Measurements from ENCODE around the gene FUT2. TPM values are rescaled to one million over a fixed set of nuclear protein-coding genes. Genes with fewer than 3 reads are reported as not detected.
A peak's percentile ranks its signal among the peaks of the same experiment; 100 is the strongest.

Gene FUT2
- total and polyA plus RNA-seq, 2 of the 13 experiments (the other 11 are each of a cell fraction or from before 2014, with no cell fraction given) = 0.07 TPM; not detected in 1

DNA sequence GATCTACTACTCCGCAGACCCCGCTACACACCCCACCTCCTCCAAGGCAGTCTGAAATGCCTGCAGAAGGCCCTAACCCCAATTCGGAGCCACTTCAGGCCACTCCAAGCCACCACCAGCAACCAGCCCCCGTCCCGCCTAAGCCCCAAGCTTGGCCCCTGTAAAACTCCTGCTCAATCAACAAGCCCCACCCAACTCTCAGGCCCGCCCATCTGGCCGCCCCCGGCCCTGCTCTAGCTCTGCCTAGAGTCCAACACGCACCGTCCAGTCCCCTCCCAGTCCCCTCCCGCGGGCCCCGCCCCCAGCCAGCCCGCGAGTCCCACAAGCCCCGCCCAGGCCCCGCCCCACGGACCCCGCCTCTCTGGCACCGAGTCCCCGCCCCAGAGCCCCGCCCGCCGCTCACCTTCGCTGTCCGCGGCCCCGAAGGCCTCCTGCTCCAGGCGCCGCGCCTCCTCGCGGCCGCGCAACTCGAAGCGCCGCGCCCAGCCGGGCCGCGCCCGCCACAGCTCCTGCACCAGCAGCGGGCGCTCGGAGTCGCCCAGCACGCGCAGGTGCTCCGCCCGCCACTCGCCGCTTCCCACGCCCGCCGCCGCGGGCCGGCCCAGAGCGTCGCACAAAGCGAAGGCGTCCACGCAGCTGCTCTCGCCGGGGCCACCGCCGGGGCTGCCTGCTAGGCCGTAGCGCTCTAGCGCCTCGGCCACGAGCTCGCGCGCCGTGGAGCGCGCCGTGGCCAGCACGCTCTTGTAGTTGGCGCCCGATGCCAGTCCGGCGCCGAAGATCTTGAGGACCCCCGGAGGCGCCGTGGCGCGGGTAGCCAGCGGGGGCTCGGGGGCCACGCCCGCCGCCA is 43.0 kb downstream of the FUT2 start (continued):
- TF ChIP-seq ZNF556 (CRISPR knock-in tag; IDR thresholded peaks at IDR 0.05; ENCODE audit: borderline replicate concordance) (0 out of 2 replicates have a peak, but pooled peaks have one; percentile 41), ZC3H13 (CRISPR knock-in tag; IDR thresholded peaks at IDR 0.05) (0 out of 2 replicates have a peak, but pooled peaks have one; percentile 27), HMG20B (CRISPR knock-in tag; conservative IDR thresholded peaks at IDR 0.05) (no peak), SCMH1 (CRISPR knock-in tag; IDR thresholded peaks at IDR 0.05; ENCODE audit: borderline replicate concordance) (no peak), ZFP36L2 (CRISPR knock-in tag; IDR thresholded peaks at IDR 0.05) (no peak), ZNF672 (CRISPR knock-in tag; IDR thresholded peaks at IDR 0.05) (peak; percentile 71), HNF4G (IDR thresholded peaks at IDR 0.05; ENCODE audit: borderline replicate concordance, low read depth, low read length) (peak; percentile 4; the same call in 1 of the 2 replicates), HNF4G (CRISPR knock-in tag; IDR thresholded peaks at IDR 0.05; ENCODE audit: borderline replicate concordance, low read depth) (no peak), ONECUT2 (CRISPR knock-in tag; IDR thresholded peaks at IDR 0.05) (no peak; the same call in 1 of the 2 replicates), ZNF3 (CRISPR knock-in tag; IDR thresholded peaks at IDR 0.05) (no peak), SMAD3 (CRISPR knock-in tag; IDR thresholded peaks at IDR 0.05) (no peak), FOXM1 (CRISPR knock-in tag; IDR thresholded peaks at IDR 0.05) (no peak), NR2F1 (CRISPR knock-in tag; IDR thresholded peaks at IDR 0.05) (no peak), SNAI1 (CRISPR knock-in tag; IDR thresholded peaks at IDR 0.05; ENCODE audit: borderline replicate concordance) (no peak), NR2F6 (IDR thresholded peaks at IDR 0.05) (no peak), NR2F6 (CRISPR knock-in tag; IDR thresholded peaks at IDR 0.05) (no peak)
- TF ChIP-seq, protein P1, sequence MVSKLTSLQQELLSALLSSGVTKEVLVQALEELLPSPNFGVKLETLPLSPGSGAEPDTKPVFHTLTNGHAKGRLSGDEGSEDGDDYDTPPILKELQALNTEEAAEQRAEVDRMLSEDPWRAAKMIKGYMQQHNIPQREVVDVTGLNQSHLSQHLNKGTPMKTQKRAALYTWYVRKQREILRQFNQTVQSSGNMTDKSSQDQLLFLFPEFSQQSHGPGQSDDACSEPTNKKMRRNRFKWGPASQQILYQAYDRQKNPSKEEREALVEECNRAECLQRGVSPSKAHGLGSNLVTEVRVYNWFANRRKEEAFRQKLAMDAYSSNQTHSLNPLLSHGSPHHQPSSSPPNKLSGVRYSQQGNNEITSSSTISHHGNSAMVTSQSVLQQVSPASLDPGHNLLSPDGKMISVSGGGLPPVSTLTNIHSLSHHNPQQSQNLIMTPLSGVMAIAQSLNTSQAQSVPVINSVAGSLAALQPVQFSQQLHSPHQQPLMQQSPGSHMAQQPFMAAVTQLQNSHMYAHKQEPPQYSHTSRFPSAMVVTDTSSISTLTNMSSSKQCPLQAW (CRISPR knock-in tag; IDR thresholded peaks at IDR 0.05) = peak; percentile 31; the same call in 1 of the 2 replicates
- TF ChIP-seq, protein P2, sequence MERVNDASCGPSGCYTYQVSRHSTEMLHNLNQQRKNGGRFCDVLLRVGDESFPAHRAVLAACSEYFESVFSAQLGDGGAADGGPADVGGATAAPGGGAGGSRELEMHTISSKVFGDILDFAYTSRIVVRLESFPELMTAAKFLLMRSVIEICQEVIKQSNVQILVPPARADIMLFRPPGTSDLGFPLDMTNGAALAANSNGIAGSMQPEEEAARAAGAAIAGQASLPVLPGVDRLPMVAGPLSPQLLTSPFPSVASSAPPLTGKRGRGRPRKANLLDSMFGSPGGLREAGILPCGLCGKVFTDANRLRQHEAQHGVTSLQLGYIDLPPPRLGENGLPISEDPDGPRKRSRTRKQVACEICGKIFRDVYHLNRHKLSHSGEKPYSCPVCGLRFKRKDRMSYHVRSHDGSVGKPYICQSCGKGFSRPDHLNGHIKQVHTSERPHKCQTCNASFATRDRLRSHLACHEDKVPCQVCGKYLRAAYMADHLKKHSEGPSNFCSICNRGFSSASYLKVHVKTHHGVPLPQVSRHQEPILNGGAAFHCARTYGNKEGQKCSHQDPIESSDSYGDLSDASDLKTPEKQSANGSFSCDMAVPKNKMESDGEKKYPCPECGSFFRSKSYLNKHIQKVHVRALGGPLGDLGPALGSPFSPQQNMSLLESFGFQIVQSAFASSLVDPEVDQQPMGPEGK (CRISPR knock-in tag; IDR thresholded peaks at IDR 0.05) = peak; percentile 79
- TF ChIP-seq, protein P3, sequence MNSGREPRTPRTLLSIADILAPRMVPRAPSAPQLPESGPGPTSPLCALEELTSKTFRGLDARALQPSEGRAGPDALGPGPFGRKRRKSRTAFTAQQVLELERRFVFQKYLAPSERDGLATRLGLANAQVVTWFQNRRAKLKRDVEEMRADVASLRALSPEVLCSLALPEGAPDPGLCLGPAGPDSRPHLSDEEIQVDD (CRISPR knock-in tag; IDR thresholded peaks at IDR 0.05; ENCODE audit: borderline replicate concordance) = peak; percentile 63; the same call in 1 of the 2 replicates
- TF ChIP-seq, protein P4, sequence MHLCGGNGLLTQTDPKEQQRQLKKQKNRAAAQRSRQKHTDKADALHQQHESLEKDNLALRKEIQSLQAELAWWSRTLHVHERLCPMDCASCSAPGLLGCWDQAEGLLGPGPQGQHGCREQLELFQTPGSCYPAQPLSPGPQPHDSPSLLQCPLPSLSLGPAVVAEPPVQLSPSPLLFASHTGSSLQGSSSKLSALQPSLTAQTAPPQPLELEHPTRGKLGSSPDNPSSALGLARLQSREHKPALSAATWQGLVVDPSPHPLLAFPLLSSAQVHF (CRISPR knock-in tag; IDR thresholded peaks at IDR 0.05) = 0 out of 2 replicates have a peak, but pooled peaks have one; percentile 4
- TF ChIP-seq, protein P5, sequence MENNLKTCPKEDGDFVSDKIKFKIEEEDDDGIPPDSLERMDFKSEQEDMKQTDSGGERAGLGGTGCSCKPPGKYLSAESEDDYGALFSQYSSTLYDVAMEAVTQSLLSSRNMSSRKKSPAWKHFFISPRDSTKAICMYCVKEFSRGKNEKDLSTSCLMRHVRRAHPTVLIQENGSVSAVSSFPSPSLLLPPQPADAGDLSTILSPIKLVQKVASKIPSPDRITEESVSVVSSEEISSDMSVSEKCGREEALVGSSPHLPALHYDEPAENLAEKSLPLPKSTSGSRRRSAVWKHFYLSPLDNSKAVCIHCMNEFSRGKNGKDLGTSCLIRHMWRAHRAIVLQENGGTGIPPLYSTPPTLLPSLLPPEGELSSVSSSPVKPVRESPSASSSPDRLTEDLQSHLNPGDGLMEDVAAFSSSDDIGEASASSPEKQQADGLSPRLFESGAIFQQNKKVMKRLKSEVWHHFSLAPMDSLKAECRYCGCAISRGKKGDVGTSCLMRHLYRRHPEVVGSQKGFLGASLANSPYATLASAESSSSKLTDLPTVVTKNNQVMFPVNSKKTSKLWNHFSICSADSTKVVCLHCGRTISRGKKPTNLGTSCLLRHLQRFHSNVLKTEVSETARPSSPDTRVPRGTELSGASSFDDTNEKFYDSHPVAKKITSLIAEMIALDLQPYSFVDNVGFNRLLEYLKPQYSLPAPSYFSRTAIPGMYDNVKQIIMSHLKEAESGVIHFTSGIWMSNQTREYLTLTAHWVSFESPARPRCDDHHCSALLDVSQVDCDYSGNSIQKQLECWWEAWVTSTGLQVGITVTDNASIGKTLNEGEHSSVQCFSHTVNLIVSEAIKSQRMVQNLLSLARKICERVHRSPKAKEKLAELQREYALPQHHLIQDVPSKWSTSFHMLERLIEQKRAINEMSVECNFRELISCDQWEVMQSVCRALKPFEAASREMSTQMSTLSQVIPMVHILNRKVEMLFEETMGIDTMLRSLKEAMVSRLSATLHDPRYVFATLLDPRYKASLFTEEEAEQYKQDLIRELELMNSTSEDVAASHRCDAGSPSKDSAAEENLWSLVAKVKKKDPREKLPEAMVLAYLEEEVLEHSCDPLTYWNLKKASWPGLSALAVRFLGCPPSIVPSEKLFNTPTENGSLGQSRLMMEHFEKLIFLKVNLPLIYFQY (CRISPR knock-in tag; IDR thresholded peaks at IDR 0.05; ENCODE audit: borderline replicate concordance) = no peak; the same call in 1 of the 2 replicates
